K562 (cell line): ENCODE data around the gene BECN2.

Experiments
- CBFB ChIP-seq: sonication (generic); formaldehyde crosslinking; IDR thresholded peaks from 2 replicates; pipeline ENCODE4 v1.4.0; 2020; ENCODE audit warnings: mild to moderate bottlenecking, missing genetic modification reagents
- MAX ChIP-seq: sonication (generic); formaldehyde crosslinking; IDR thresholded peaks from 2 replicates; pipeline ENCODE4 v1.9.0; 2022; ENCODE audit warnings: mild to moderate bottlenecking, missing genetic modification reagents
- PHF21A ChIP-seq: fragments of 450-650 bp; IDR thresholded peaks from 2 replicates; pipeline ENCODE4 v1.6.1; 2017; ENCODE audit warnings: low read depth, borderline replicate concordance
- RUNX1 ChIP-seq: sonication (generic); IDR thresholded peaks from 2 replicates; pipeline ENCODE4 v1.6.1; 2016; ENCODE audit warnings: antibody characterized with exemption, low read depth
- SNAPC5 ChIP-seq: fragments of 250-450 bp; sonication (Bioruptor Pico); IDR thresholded peaks from 2 replicates; pipeline ENCODE4 v1.8.0; 2021; ENCODE audit warnings: moderate library complexity, mild to moderate bottlenecking, inconsistent platforms
- SP1 ChIP-seq: sonication (generic); formaldehyde crosslinking; IDR thresholded peaks from 2 replicates; pipeline ENCODE4 v1.8.1; 2022; ENCODE audit warnings: mild to moderate bottlenecking, missing genetic modification reagents
- THRAP3 ChIP-seq: fragments of 450-650 bp; IDR thresholded peaks from 2 replicates; pipeline ENCODE4 v1.6.1; 2016; ENCODE audit warnings: mild to moderate bottlenecking, inconsistent platforms, borderline replicate concordance
- ZHX1 ChIP-seq: fragments of 150-350 bp; conservative IDR thresholded peaks from 2 replicates; pipeline ENCODE4 v1.6.1; 2014; ENCODE audit warnings: low read length
- ZNF551 ChIP-seq: fragments of 250-450 bp; sonication (Bioruptor Pico); IDR thresholded peaks from 2 replicates; pipeline ENCODE4 v1.5.0; 2021; ENCODE audit warnings: mild to moderate bottlenecking, moderate library complexity

- TF ChIP-seq PHF21A (no peak), ZHX1 (no peak), RUNX1 (no peak), ZNF551 (CRISPR knock-in tag) (no peak), THRAP3 (no peak), SP1 (CRISPR knock-in tag) (no peak), SNAPC5 (CRISPR knock-in tag) (no peak), CBFB (no peak), MAX (CRISPR knock-in tag) (no peak)
Observed at GRCh38 chr1:241992734-241993133, 35.2 kb downstream of the BECN2 start.
